Inflammatory macrophage (primary cell): ENCODE data around the gene C1QTNF3.
A peak's percentile ranks its signal among the peaks of the same experiment; 100 is the strongest.
"Not testable (repeated sequence)": the region's sequence is repeated elsewhere in the genome, so short reads cannot be mapped to it uniquely, and the experiment has no call there.

Source experiments
- DNase-seq, 2 donors: peaks; one replicate each; pipeline ENCODE4 v3.0.0-alpha.2; 2020 to 2022

Gene C1QTNF3

DNA sequence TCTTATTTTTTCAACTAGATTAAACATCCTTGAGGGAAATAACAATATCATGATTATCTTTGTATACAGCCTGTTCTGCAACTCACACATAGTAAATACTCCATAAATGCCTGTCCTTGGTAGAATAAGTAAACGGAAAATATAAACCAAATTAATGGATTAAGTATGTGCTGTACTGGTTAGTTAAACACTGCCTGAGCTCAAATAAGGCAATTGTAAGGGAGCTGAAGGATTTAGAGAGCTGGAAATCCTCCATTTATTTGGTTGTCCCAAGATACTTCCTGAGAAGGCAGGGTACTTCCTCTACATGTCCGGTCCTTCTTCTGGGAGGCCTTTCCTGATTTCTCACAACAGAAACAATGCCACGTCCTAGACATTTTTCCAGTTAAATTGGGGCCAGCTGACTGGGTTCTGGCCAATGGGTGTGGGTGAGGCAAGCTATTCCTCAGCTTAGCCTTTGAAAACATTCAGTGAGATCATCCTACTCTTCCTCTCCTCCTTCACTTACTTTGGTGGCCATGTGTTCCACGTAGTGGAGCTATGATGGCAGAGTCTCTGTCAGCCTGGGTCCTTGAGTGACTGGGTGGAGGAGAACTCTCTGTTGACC lies 8.5 kb upstream of the C1QTNF3 start:
- DNase-seq = no peak

- DNase-seq = peak; percentile 47 to 55
Measured at GRCh38 chr5:34047774-34048572, 5.0 kb upstream of the C1QTNF3 start.

GRCh38 chr5:34047143-34047542 lies 4.1 kb upstream of the C1QTNF3 start:
- no peak for DNase-seq

- no peak for DNase-seq
Measured at GRCh38 chr5:34045996-34046395, 3.0 kb upstream of the C1QTNF3 start.

DNA sequence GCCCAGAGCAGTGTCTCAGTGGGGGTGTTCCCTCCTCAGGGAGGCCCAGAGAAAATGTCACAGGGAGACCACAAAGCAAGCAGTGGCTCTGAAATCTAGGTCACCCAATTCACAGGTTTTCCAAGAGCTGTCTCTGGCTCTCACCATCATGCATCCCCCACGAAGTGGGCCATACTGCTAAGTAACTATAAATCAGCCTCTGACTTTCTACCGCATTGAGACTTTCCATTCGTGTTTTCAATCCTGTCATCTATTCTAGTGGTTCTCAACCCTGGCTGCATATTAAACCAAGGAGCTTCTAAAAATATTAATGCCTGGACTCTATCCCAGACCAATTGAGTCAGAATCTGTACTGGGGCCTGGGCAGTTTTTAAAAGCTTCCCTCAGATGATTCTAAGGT lies 2.0 kb upstream of the C1QTNF3 start:
- DNase-seq = no peak

DNA sequence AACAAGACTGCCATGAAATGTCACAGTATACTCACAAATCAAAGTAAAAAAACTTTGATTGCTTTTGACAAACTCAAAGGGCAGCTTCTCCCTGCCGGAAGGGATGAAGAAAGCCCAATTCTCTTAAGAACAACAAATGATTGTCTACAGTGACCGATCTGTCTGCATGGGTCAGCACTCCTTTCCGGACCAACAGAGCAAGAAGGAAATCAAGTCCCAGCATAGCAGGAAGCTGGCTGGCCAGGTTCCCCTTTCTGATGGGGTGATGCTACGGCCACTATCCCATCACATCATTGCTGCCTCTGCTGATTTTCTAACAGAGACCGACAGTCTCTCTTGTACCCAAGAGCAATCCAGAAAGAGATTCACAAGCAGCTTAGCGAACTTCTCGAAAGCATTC lies 692 bp downstream of the C1QTNF3 start:
- peak; percentile 32 to 60 for DNase-seq

GRCh38 chr5:34041247-34041972 lies 1.6 kb downstream of the C1QTNF3 start:
- no peak for DNase-seq

DNA sequence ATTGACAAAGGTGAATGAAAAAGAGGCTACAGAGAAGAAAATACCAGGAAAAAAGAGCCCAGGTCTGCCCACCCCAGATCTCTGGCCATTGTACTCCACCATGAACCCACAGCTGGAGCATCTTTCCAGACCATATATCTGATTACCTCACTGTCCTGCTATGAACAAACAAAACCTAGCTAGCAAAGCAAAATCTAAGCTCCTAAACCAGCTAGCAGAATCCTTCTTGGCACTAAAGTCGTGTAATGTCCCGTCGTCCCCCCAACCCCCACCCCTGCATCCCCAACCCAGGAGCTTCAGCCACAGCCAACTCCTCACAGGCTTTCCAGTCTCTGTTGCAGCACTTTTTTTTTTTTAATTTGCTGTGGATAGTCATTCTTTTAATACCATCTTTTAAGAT lies 2.5 kb downstream of the C1QTNF3 start:
- no peak for DNase-seq

- no peak for DNase-seq
Measured at GRCh38 chr5:34039398-34040157, 3.4 kb downstream of the C1QTNF3 start.

- no peak for DNase-seq
Measured at GRCh38 chr5:34038838-34039237, 4.2 kb downstream of the C1QTNF3 start.

DNA sequence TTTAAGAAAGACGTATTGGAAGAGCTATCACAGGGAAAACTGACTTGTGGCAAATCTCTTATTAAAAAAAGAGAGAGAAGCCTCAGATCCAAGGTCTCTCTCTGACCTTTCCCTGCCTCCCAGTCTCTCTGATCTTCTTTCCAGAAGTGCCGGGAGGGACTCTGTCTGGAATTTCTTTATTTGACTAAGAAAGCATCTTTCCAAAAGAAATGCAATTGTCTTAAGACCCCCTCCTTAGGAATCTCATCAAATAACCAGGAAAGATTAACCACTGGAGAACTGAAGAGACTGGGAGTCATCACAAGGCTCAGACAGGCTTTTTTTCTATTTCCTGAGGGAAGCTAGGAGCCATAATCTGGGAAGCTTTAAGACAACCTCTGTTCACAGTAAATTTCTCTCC lies 4.6 kb downstream of the C1QTNF3 start:
- DNase-seq = no peak

DNA sequence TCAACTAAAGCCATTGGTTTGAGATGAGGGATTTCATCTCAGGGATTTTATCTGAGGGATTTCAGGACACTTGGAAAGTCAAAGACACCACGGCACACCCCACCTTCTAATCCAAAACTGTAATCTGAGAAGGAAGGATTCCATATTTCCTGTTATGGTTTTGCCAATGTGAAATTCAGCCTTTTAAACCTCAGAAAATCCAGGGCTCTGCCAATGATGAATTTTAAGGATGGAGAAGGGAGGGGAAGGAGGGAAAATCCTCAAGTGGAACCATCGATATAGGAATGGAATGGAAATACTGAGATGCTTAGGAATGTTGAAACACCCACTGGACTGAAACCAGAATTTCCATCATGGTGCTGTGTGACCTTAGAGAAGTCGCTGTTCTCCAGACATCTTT lies 5.3 kb downstream of the C1QTNF3 start:
- DNase-seq = no peak

GRCh38 chr5:34035756-34036155 lies 7.3 kb downstream of the C1QTNF3 start:
- peak; percentile 34 to 55 for DNase-seq

- no peak for DNase-seq
Measured at GRCh38 chr5:34034534-34035327, 8.3 kb downstream of the C1QTNF3 start.

- no peak for DNase-seq
Measured at GRCh38 chr5:34031966-34032365, 11.0 kb downstream of the C1QTNF3 start.

DNA sequence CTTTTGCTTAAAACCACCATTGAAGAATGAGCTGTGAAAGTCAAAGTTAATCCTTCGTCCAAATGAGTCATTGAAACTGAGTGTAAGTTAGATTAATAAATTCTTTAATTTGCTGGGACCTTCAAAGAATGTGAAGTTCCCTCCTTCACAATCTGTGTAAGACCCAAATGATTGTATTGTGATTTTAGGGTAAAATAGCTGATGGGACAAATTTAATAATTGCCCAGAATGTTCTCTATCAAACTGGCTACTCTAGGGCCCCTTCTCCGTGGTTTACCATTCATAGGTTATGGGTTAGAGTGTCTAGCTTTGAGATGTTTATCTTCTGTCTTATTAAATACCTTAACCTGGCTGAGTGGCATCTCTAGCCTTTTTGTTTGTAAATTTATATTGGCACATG lies 11.9 kb downstream of the C1QTNF3 start:
- no peak for DNase-seq

DNA sequence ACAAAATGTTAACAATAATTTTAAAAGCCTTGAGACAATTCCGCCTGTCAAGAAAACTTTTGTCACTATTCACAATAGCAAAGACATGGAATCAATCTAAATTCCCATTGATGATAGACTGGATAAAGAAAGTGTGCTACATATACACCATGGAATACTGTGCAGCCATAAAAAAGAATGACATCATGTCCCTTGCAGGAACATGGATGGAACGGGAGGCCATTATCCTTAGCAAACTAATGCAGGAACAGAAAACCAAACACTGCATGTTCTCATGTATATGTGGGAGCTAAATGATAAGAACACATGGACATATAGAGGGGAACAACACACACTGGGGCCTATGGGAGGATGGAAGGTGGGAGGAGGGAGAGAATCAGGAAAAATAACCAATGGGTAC lies 12.4 kb downstream of the C1QTNF3 start:
- not testable (repeated sequence) for DNase-seq

DNA sequence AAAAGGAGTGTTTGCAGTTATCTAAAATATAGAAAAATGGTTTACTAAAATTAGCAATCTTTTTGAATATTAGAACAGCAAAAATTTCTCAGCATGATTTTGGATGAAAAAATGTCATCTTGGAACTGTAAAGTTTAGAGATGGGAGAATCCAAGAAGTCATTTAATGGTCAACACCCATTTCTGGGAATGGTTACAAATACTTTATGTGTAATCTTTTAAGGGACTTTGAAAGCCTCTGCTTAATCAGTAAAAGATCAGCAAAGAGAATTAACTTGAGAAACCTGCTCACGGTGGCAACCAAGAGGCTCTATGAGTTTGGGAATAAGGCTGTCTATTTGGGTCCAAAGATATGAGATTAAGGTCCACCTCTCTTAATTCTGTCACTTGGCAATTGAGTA lies 13.0 kb downstream of the C1QTNF3 start:
- no peak for DNase-seq

- DNase-seq = no peak
Measured at GRCh38 chr5:34028349-34028748, 14.7 kb downstream of the C1QTNF3 start.

DNA sequence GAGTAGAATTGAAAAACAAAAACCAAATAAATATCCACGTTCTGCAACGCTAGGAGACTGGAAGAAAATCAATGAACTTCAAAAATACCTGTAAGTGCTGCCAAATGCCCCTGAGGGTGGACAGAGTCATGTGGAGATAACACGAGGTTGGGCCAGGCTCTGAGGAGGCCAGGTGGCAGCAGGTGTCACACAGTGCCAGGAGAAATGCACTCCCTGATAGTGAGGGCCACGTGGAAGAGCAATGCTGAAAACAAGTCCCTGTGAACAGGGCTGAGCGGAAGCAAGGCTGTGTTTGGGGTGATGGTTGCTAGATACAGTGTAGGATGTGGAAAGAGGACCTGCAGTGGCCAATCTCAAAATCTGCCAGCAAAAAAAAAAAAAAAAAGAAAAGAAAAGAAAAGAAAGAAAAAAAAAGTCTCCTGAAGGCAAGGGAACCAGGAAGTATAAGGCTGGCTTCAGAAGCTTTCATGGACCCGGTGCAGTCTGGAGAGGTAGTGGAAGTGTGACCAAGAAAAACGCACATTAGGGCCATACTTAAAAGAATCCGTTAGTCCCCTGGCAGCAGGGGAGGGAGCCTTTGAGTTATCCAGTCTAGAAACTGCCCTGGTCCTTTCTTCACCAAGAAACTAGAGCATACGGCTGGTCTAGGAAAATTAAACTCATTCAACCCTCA lies 16.8 kb downstream of the C1QTNF3 start:
- DNase-seq = no peak

- no peak for DNase-seq
Measured at GRCh38 chr5:34022121-34022705, 20.8 kb downstream of the C1QTNF3 start.
